Calu3 (cell line): ENCODE data around the gene MPZL2. TPM values are rescaled to one million over a fixed set of nuclear protein-coding genes. Genes with fewer than 3 reads are reported as not detected.

Experiments
- BruUV-seq: library from RNA; stranded (reverse); fragments of 400-500 nt; replicated peaks from 2 replicates; lab custom pipeline; 2021; lab: Mats Ljungman, UMichigan
- CTCF ChIA-PET: fragments of 300-600 bp; sonication (Branson Sonifier 250); formaldehyde crosslinking; loops from one replicate; lab custom pipeline; 2022; ENCODE audit warnings: antibody characterized with exemption; lab: Charles Lee
- DNase-seq: peaks from one replicate; pipeline ENCODE4 v3.0.0; 2022
- H3K27ac Mint-ChIP-seq: one replicate; pipeline ENCODE4 v1.8.0; 2022; ENCODE audit warnings: mixed read lengths; ENCODE audit not compliant: unreplicated experiment
- H3K27me3 Mint-ChIP-seq: one replicate; pipeline ENCODE4 v1.8.0; 2022; ENCODE audit warnings: mixed read lengths; ENCODE audit not compliant: unreplicated experiment
- H3K36me3 Mint-ChIP-seq: one replicate; pipeline ENCODE4 v1.8.0; 2022; ENCODE audit warnings: mild to moderate bottlenecking, moderate library complexity, mixed read lengths; ENCODE audit not compliant: insufficient read depth, unreplicated experiment
- H3K4me1 Mint-ChIP-seq: one replicate; pipeline ENCODE4 v1.8.0; 2022; ENCODE audit warnings: mild to moderate bottlenecking, low read depth, mixed read lengths; ENCODE audit not compliant: unreplicated experiment
- H3K4me3 Mint-ChIP-seq: one replicate; pipeline ENCODE4 v1.8.0; 2022; ENCODE audit warnings: mild to moderate bottlenecking, low read depth, moderate library complexity, mixed read lengths; ENCODE audit not compliant: unreplicated experiment
- H3K9me3 Mint-ChIP-seq: one replicate; pipeline ENCODE4 v1.8.0; 2022; ENCODE audit warnings: low read depth, mixed read lengths; ENCODE audit not compliant: unreplicated experiment
- CTCF ChIP-seq: fragments of 200-600 bp; IDR thresholded peaks from one replicate; pipeline ENCODE4 v1.8.0; 2022; ENCODE audit warnings: antibody characterized with exemption; ENCODE audit not compliant: unreplicated experiment
- intact Hi-C: fragments of 100-400 bp; cut with micrococcal nuclease; formaldehyde crosslinking; loops from one replicate; pipeline ENCODE4 v1.10.0; 2022; ENCODE audit not compliant: unreplicated experiment
- total RNA-seq: library from RNA; stranded (reverse); gene quantifications from 2 replicates; pipeline ENCODE4 v1.2.3, GENCODE V29; 2022

The MPZL2 gene
- total RNA-seq, 1 experiment from 2014 or later: 69.6 TPM

GRCh38 chr11:118209033-118209432 lies 55.1 kb downstream of the MPZL2 start:
- BruUV-seq: no TSS peak
- CTCF ChIA-PET: no interaction called here
- no peak for TF ChIP-seq CTCF
- H3K4me1 Mint-ChIP-seq: peaks cover 20% of the 10 kb centered on the region
- H3K4me3 Mint-ChIP-seq: no peak overlapping the region
- H3K9me3 Mint-ChIP-seq: no peaks in the 10 kb centered on the region
- H3K27ac Mint-ChIP-seq: no peak overlapping the region
- no peaks in the 10 kb centered on the region for H3K36me3 Mint-ChIP-seq
- intact Hi-C loops: no loop called here
- DNase-seq: no peak
- no peaks in the 10 kb centered on the region for H3K27me3 Mint-ChIP-seq

DNA sequence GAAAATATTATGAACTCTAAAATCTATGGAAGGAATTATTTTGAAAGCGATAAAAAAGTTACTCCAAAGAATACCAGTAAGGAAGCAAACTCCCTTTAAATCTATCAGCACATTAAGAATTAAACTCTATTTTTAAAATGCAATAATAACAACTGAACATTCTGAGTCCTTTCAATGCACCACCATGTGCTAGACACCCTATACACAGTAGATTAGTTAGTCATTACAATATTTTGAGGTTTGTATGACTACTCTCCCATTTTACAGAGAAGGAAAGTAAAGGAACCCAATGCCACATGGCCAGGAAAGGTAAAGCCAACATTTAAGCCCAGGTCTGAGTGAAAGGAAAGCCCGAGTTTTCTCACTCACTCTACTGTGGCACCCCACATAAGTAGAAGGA lies 57.0 kb downstream of the MPZL2 start:
- Mint-ChIP-seq H3K4me1 (peaks cover 5% of the 10 kb centered on the region), H3K27ac (no peak overlapping the region), H3K4me3 (no peak overlapping the region), H3K9me3 (no peaks in the 10 kb centered on the region), H3K27me3 (no peaks in the 10 kb centered on the region), H3K36me3 (no peaks in the 10 kb centered on the region)
- BruUV-seq: no TSS peak
- intact Hi-C loops: no loop called here
- CTCF ChIA-PET: no interaction called here
- DNase-seq: no peak
- no peak for TF ChIP-seq CTCF

- TF ChIP-seq CTCF: no peak
- CTCF ChIA-PET: no interaction called here
- Mint-ChIP-seq H3K27me3 (no peaks in the 10 kb centered on the region), H3K4me3 (no peak overlapping the region), H3K36me3 (no peaks in the 10 kb centered on the region), H3K27ac (no peak overlapping the region), H3K9me3 (no peaks in the 10 kb centered on the region), H3K4me1 (no peaks in the 10 kb centered on the region)
- no TSS peak for BruUV-seq
- intact Hi-C loops: no loop called here
- DNase-seq: no peak
Measured at GRCh38 chr11:118206391-118207031, 57.6 kb downstream of the MPZL2 start.

GRCh38 chr11:118205606-118206378 lies 58.3 kb downstream of the MPZL2 start:
- no peak overlapping the region for H3K27ac Mint-ChIP-seq
- CTCF ChIA-PET: no interaction called here
- no peaks in the 10 kb centered on the region for H3K9me3 Mint-ChIP-seq
- H3K27me3 Mint-ChIP-seq: no peaks in the 10 kb centered on the region
- no peak overlapping the region for H3K4me3 Mint-ChIP-seq
- H3K4me1 Mint-ChIP-seq: no peaks in the 10 kb centered on the region
- no TSS peak for BruUV-seq
- TF ChIP-seq CTCF: no peak
- DNase-seq: no peak
- intact Hi-C loops: no loop called here
- H3K36me3 Mint-ChIP-seq: no peaks in the 10 kb centered on the region

Other genes starting within 250 kb of the MPZL2 start
- gene TMPRSS4, start 187.2 kb downstream of the MPZL2 start, total RNA-seq: 99.9 and 132 TPM in 2 replicates
- not detected in 2 replicates for gene SMIM35, start 177.3 kb downstream of the MPZL2 start, total RNA-seq
- not detected in 2 replicates for gene SCN4B, start 111.5 kb downstream of the MPZL2 start, total RNA-seq
- not detected in 2 replicates for gene SCN2B, start 87.7 kb downstream of the MPZL2 start, total RNA-seq
- gene JAML, start 39.3 kb downstream of the MPZL2 start, total RNA-seq: 0.07 TPM in 1 of 2 replicates, not detected in the other
- 5.9 and 6.9 TPM in 2 replicates for gene MPZL3, start 11.9 kb downstream of the MPZL2 start, total RNA-seq
- gene CD3E, start 40.4 kb upstream of the MPZL2 start, total RNA-seq: not detected in 2 replicates
- gene CD3D, start 78.4 kb upstream of the MPZL2 start, total RNA-seq: not detected in 2 replicates
- gene CD3G, start 80.0 kb upstream of the MPZL2 start, total RNA-seq: not detected in 2 replicates
- 28.8 and 30.8 TPM in 2 replicates for gene UBE4A, start 95.3 kb upstream of the MPZL2 start, total RNA-seq
- gene ATP5MG, start 137.3 kb upstream of the MPZL2 start, total RNA-seq: 145 and 151 TPM in 2 replicates
- 58.1 and 61.8 TPM in 2 replicates for gene KMT2A, start 172.2 kb upstream of the MPZL2 start, total RNA-seq